AG04450 (cell line): ENCODE results near the gene NADK2. TPM values are rescaled to one million over a fixed set of nuclear protein-coding genes. Genes with fewer than 3 reads are reported as not detected.

ENCODE experiments used
- CTCF ChIA-PET: fragments of 300-600, 350-600 bp; formaldehyde crosslinking; extraction: SDS; loops from one replicate; lab custom pipeline; 2022; ENCODE audit warnings: antibody characterized with exemption, inconsistent platforms; lab: Charles Lee
- POLR2A ChIA-PET: fragments of 350-600 bp; formaldehyde crosslinking; extraction: SDS; loops from one replicate; lab custom pipeline; 2021; ENCODE audit warnings: antibody characterized with exemption, inconsistent platforms; lab: Yijun Ruan, JAX
- DNase-seq: peaks from one replicate; pipeline ENCODE4 v3.0.0-alpha.2; 2011; ENCODE audit warnings: low read depth, low spot score
- H3K27ac ChIP-seq: one replicate; pipeline ENCODE4 v1.5.1; 2012; ENCODE audit warnings: low read depth, low read length, control low read depth
- H3K27me3 ChIP-seq: one replicate; pipeline ENCODE4 v1.6.0; 2012; ENCODE audit warnings: low read length; ENCODE audit not compliant: control insufficient read depth, insufficient read depth
- H3K4me3 ChIP-seq: 2 replicates; pipeline ENCODE4 v1.5.1; 2011; ENCODE audit warnings: mild to moderate bottlenecking, low read depth, low read length, control low read depth
- H3K9me3 ChIP-seq: 2 replicates; pipeline ENCODE4 v1.5.1; 2012; ENCODE audit warnings: low read length; ENCODE audit not compliant: control insufficient read depth, insufficient read depth
- CTCF ChIP-seq: IDR thresholded peaks from 2 replicates; pipeline ENCODE4 v1.5.1; 2011; ENCODE audit warnings: low read depth, low read length, control low read depth, inconsistent platforms
- polyA plus RNA-seq: library from polyadenylated mRNA; depleted of rRNA; stranded (reverse); fragments of >200 nt; gene quantifications from 2 replicates; pipeline ENCODE4 v1.2.3, GENCODE V29; 2011

The NADK2 gene
- polyA plus RNA-seq, 1 experiment: 18.5 TPM

- POLR2A ChIA-PET: interaction anchor here (0.7 kb wide), 1 partner anchor 11 kb away, joined by 3 read pairs; no protein-coding TSS in a partner anchor
- TF ChIP-seq CTCF: no peak
- no peak overlapping the region for H3K4me3 ChIP-seq
- no peaks in the 10 kb centered on the region for H3K27me3 ChIP-seq
- no peak overlapping the region for H3K27ac ChIP-seq
- no peak for DNase-seq
- CTCF ChIA-PET: interaction anchor here (0.6 to 2.9 kb wide), 5 partner anchors 27 to 160 kb away, joined by 3 to 12 read pairs (median 4); no protein-coding TSS in a partner anchor
- no peaks in the 10 kb centered on the region; the same call in 1 of the 2 replicates for H3K9me3 ChIP-seq
These were observed 3.0 kb downstream of the NADK2 start for GRCh38 chr5:36238502-36239295.

GRCh38 chr5:36237751-36238150 is 4.0 kb downstream of the NADK2 start:
- POLR2A ChIA-PET: no interaction called here
- CTCF ChIA-PET: interaction anchor here (0.6 to 2.9 kb wide), 5 partner anchors 9 to 159 kb away, joined by 3 to 12 read pairs (median 4); no protein-coding TSS in a partner anchor
- no peaks in the 10 kb centered on the region; the same call in 1 of the 2 replicates for H3K9me3 ChIP-seq
- no peak for TF ChIP-seq CTCF
- DNase-seq: no peak
- H3K27me3 ChIP-seq: no peaks in the 10 kb centered on the region
- H3K27ac ChIP-seq: no peak overlapping the region
- H3K4me3 ChIP-seq: no peak overlapping the region

- H3K4me3 ChIP-seq: no peak overlapping the region
- DNase-seq: no peak
- H3K9me3 ChIP-seq: no peaks in the 10 kb centered on the region; the same call in 1 of the 2 replicates
- CTCF ChIA-PET: interaction anchor here (0.6 to 2.9 kb wide), 4 partner anchors 8 to 329 kb away, joined by 3 to 12 read pairs (median 3); no protein-coding TSS in a partner anchor
- POLR2A ChIA-PET: interaction anchor here (0.6 kb wide), 1 partner anchor 9 kb away, joined by 7 read pairs; no protein-coding TSS in a partner anchor
- H3K27ac ChIP-seq: no peak overlapping the region
- no peaks in the 10 kb centered on the region for H3K27me3 ChIP-seq
- no peak for TF ChIP-seq CTCF
These were observed 4.9 kb downstream of the NADK2 start for GRCh38 chr5:36236801-36237200.

GRCh38 chr5:36232533-36232932 is 9.2 kb downstream of the NADK2 start:
- no peak for TF ChIP-seq CTCF
- no peak overlapping the region for H3K27ac ChIP-seq
- POLR2A ChIA-PET: no interaction called here
- CTCF ChIA-PET: no interaction called here
- no peak for DNase-seq
- H3K4me3 ChIP-seq: no peak overlapping the region
- no peaks in the 10 kb centered on the region for H3K9me3 ChIP-seq
- no peaks in the 10 kb centered on the region for H3K27me3 ChIP-seq
